ENCODE results near the gene SFTA2. TPM values are rescaled to one million over a fixed set of nuclear protein-coding genes. Genes with fewer than 3 reads are reported as not detected.

The SFTA2 gene
- total RNA-seq, 1 experiment from 2014 or later: not detected

GRCh38 chr6:30883685-30884520 is 48.1 kb downstream of the SFTA2 start, which contains the start of gene DDR1:
DDR1 (plus strand) TSS chr6:30884519; CDS start chr6:30888730, 4,211 bp downstream.
- Mint-ChIP-seq H3K27me3 (ENCODE audit: insufficient read depth, unreplicated experiment) (no peaks in the 10 kb centered on the region), H3K4me1 (ENCODE audit: insufficient read depth, unreplicated experiment) (peaks cover 49% of the 10 kb centered on the region)
- DNase-seq (ENCODE audit: unreplicated experiment): peak; percentile 95

GRCh38 chr6:30882759-30883684 is 48.9 kb downstream of the SFTA2 start:
- peak overlapping the region; percentile 86 for H3K27ac Mint-ChIP-seq (ENCODE audit: low read depth, unreplicated experiment)
- ChIA-PET CTCF (interaction anchor here (0.5 to 6.3 kb wide), 17 partner anchors 25 to 232 kb away, joined by 3 to 54 read pairs (median 6); partner anchors contain the start of genes GTF2H4, IER3 and VARS2), POLR2A (interaction anchor here (0.5 to 7.2 kb wide), 43 partner anchors 13 to 770 kb away, joined by 3 to 100 read pairs (median 5); partner anchors contain the start of genes DHX16, GTF2H4, IER3 and MDC1)
- H3K36me3 Mint-ChIP-seq (ENCODE audit: insufficient read depth, unreplicated experiment): peaks cover 7% of the 10 kb centered on the region
- H3K4me1 Mint-ChIP-seq (ENCODE audit: insufficient read depth, unreplicated experiment): peaks cover 42% of the 10 kb centered on the region
- H3K9me3 Mint-ChIP-seq (ENCODE audit: unreplicated experiment): no peaks in the 10 kb centered on the region
- TF ChIP-seq CTCF (IDR thresholded peaks at IDR 0.05; ENCODE audit: unreplicated experiment): no peak
- no TSS peak for BruUV-seq (replicated peaks)
- peak overlapping the region; percentile 83 for H3K4me3 Mint-ChIP-seq (ENCODE audit: unreplicated experiment)
- DNase-seq (ENCODE audit: unreplicated experiment): peak; percentile 80
- no peaks in the 10 kb centered on the region for H3K27me3 Mint-ChIP-seq (ENCODE audit: insufficient read depth, unreplicated experiment)
- intact Hi-C loops (cut with micrococcal nuclease): no loop called here

More at GRCh38 chr6:30883685-30884520, 48.1 kb downstream of the SFTA2 start, which contains the start of gene DDR1:
- intact Hi-C loops (cut with micrococcal nuclease): loop anchor here (2.0 kb wide), 2 partner anchors 25 to 141 kb away; partner anchors contain the start of genes FLOT1 and GTF2H4
- H3K27ac Mint-ChIP-seq (ENCODE audit: low read depth, unreplicated experiment): peak within 1 kb of the TSS; percentile 95
- H3K36me3 Mint-ChIP-seq (ENCODE audit: insufficient read depth, unreplicated experiment): peaks cover 16% of the 10 kb centered on the region
- ChIA-PET CTCF (interaction anchor here (0.6 to 6.3 kb wide), 14 partner anchors 20 to 203 kb away, joined by 3 to 54 read pairs (median 8); partner anchors contain the start of genes IER3 and VARS2), POLR2A (interaction anchor here (0.6 to 7.2 kb wide), 45 partner anchors 7 to 770 kb away, joined by 3 to 100 read pairs (median 6); partner anchors contain the start of genes DHX16, FLOT1, GTF2H4 and IER3)
- H3K4me3 Mint-ChIP-seq (ENCODE audit: unreplicated experiment): peak within 1 kb of the TSS; percentile 83
- no TSS peak for BruUV-seq (replicated peaks)
- H3K9me3 Mint-ChIP-seq (ENCODE audit: unreplicated experiment): no peaks in the 10 kb centered on the region
- no peak for TF ChIP-seq CTCF (IDR thresholded peaks at IDR 0.05; ENCODE audit: unreplicated experiment)

GRCh38 chr6:30882204-30882758 is 49.7 kb downstream of the SFTA2 start:
- no peaks in the 10 kb centered on the region for H3K27me3 Mint-ChIP-seq (ENCODE audit: insufficient read depth, unreplicated experiment)
- no peaks in the 10 kb centered on the region for H3K9me3 Mint-ChIP-seq (ENCODE audit: unreplicated experiment)
- no TSS peak for BruUV-seq (replicated peaks)
- POLR2A ChIA-PET: interaction anchor here (0.6 to 7.2 kb wide), 29 partner anchors 20 to 556 kb away, joined by 3 to 100 read pairs (median 6); partner anchors contain the start of genes DHX16, GTF2H4, IER3 and MDC1
- peaks cover 47% of the 10 kb centered on the region for H3K4me1 Mint-ChIP-seq (ENCODE audit: insufficient read depth, unreplicated experiment)
- DNase-seq (ENCODE audit: unreplicated experiment): peak; percentile 6
- H3K4me3 Mint-ChIP-seq (ENCODE audit: unreplicated experiment): peak overlapping the region; percentile 83
- intact Hi-C loops (cut with micrococcal nuclease): no loop called here
- H3K27ac Mint-ChIP-seq (ENCODE audit: low read depth, unreplicated experiment): peak overlapping the region; percentile 86
- no peak for TF ChIP-seq CTCF (IDR thresholded peaks at IDR 0.05; ENCODE audit: unreplicated experiment)
- H3K36me3 Mint-ChIP-seq (ENCODE audit: insufficient read depth, unreplicated experiment): peaks cover 4% of the 10 kb centered on the region
- CTCF ChIA-PET: interaction anchor here (0.5 to 6.3 kb wide), 17 partner anchors 26 to 233 kb away, joined by 3 to 54 read pairs (median 6); partner anchors contain the start of genes GTF2H4, IER3 and VARS2

All from MCF 10A (cell line).